HCT116 (cell line): ENCODE measurements around the gene ADCK1. TPM values are rescaled to one million over a fixed set of nuclear protein-coding genes. Genes with fewer than 3 reads are reported as not detected.
"Not testable (repeated sequence)": the region's sequence is repeated elsewhere in the genome, so short reads cannot be mapped to it uniquely, and the experiment has no call there.

Experiments used
- ATAC-seq: fragments of 200-7000 bp; cut with Tn5 transposase; 2 replicates; pipeline ENCODE4 v1.9.1; 2020; ENCODE audit warnings: mild to moderate bottlenecking, moderate library complexity
- BruUV-seq: library from RNA; stranded (reverse); fragments of 400-500 nt; replicated peaks from 2 replicates; lab custom pipeline; 2021; lab: Mats Ljungman, UMichigan
- CTCF ChIA-PET: fragments of 300-600 bp; sonication (Branson Sonifier 250); formaldehyde crosslinking; loops from one replicate; lab custom pipeline; 2021; ENCODE audit warnings: antibody characterized with exemption; lab: Charles Lee
- POLR2A ChIA-PET: fragments of 300-600, 350-600 bp; sonication (Branson Sonifier 250); formaldehyde crosslinking; loops from one replicate; lab custom pipeline; 2021; ENCODE audit warnings: antibody characterized with exemption; lab: Charles Lee
- RAD21 ChIA-PET, 2 experiments: fragments of 300-600 bp; sonication (Branson Sonifier 250); formaldehyde crosslinking; loops; one replicate each; lab custom pipeline; 2023; ENCODE audit warnings: low total read pairs in 2 of 2; ENCODE audit not compliant: uncharacterized antibody in 2 of 2, unreplicated experiment in 2 of 2, low non-redundant PET in 1 of 2; lab: Charles Lee
- DNase-seq: peaks from one replicate; pipeline ENCODE4 v3.0.0-alpha.2; 2010; ENCODE audit warnings: low read depth, low spot score
- H2AFZ ChIP-seq: fragments of 200-600 bp; shearing (Covaris generic), sonication (generic); 2 replicates; pipeline ENCODE4 v1.6.1; 2017; ENCODE audit warnings: low read depth, mixed run types, mixed read lengths, antibody characterized with exemption, low read length; ENCODE audit not compliant: poor library complexity, severe bottlenecking
- H3K27ac ChIP-seq: 2 replicates; pipeline ENCODE4 v1.5.1; 2012; ENCODE audit warnings: low read depth, low read length
- H3K27me3 ChIP-seq: fragments of 200-600 bp; sonication (generic); 2 replicates; pipeline ENCODE4 v1.6.1; 2016; ENCODE audit warnings: mixed run types, low read length, mixed read lengths; ENCODE audit not compliant: insufficient read depth
- H3K36me3 ChIP-seq, 2 experiments: fragments of 200-500 bp in 1 of 2; fragments of 200-600 bp in 1 of 2; sonication (Bioruptor generic) in 1 of 2; sonication (generic) in 1 of 2; 2 replicates each; pipeline versions ENCODE4 v1.5.1 to v1.6.1; 2014 to 2016; ENCODE audit warnings: low read length in 2 of 2, inconsistent platforms in 1 of 2, mixed read lengths in 1 of 2, mixed run types in 1 of 2; ENCODE audit not compliant: insufficient read depth in 2 of 2, control insufficient read depth in 1 of 2
- H3K4me1 ChIP-seq, 2 experiments: fragments of 200-600 bp in 1 of 2; sonication (generic) in 1 of 2; 2 replicates each; pipeline versions ENCODE4 v1.5.1 to v1.6.1; 2012 to 2017; ENCODE audit warnings: low read length in 2 of 2, inconsistent platforms in 1 of 2, mild to moderate bottlenecking in 1 of 2, mixed read lengths in 1 of 2, mixed run types in 1 of 2, moderate library complexity in 1 of 2; ENCODE audit not compliant: insufficient read depth in 2 of 2, control insufficient read depth in 1 of 2
- H3K4me2 ChIP-seq: fragments of 200-600 bp; sonication (generic); 2 replicates; pipeline ENCODE4 v1.6.1; 2017; ENCODE audit warnings: mixed run types, low read length, mixed read lengths
- H3K4me3 ChIP-seq, 2 experiments: fragments of 200-600 bp in 1 of 2; sonication (generic) in 1 of 2; replicated peaks in 1 of 2; 2 replicates each; pipeline ENCODE4 v1.5.1; 2011 to 2016; ENCODE audit warnings: low read length in 2 of 2, control low read depth in 1 of 2, low read depth in 1 of 2, mild to moderate bottlenecking in 1 of 2, mixed read lengths in 1 of 2, mixed run types in 1 of 2
- H3K79me2 ChIP-seq: fragments of 200-600 bp; sonication (generic); 2 replicates; pipeline ENCODE4 v1.6.1; 2017; ENCODE audit warnings: mild to moderate bottlenecking, mixed run types, low read length, moderate library complexity, mixed read lengths; ENCODE audit not compliant: insufficient read depth
- H3K9ac ChIP-seq: fragments of 200-600 bp; sonication (generic); 2 replicates; pipeline ENCODE4 v1.6.1; 2016; ENCODE audit warnings: low read length, mixed read lengths
- H3K9me2 ChIP-seq: fragments of 200-600 bp; sonication (generic), shearing (Covaris generic); 2 replicates; pipeline ENCODE4 v1.6.1; 2017; ENCODE audit warnings: mixed run types, mild to moderate bottlenecking, moderate library complexity; ENCODE audit not compliant: insufficient read depth
- H3K9me3 ChIP-seq, 2 experiments: fragments of 200-500 bp in 1 of 2; fragments of 200-600 bp in 1 of 2; sonication (Bioruptor generic) in 1 of 2; sonication (generic) in 1 of 2; 2 replicates each; pipeline ENCODE4 v1.6.1; 2014 to 2017; ENCODE audit warnings: low read length in 2 of 2, mixed read lengths in 2 of 2, inconsistent platforms in 1 of 2, low read depth in 1 of 2, mild to moderate bottlenecking in 1 of 2, mixed run types in 1 of 2, moderate library complexity in 1 of 2; ENCODE audit not compliant: control insufficient read depth in 1 of 2, insufficient read depth in 1 of 2
- H4K20me1 ChIP-seq: fragments of 200-600 bp; sonication (generic), shearing (Covaris generic); 2 replicates; pipeline ENCODE4 v1.6.1; 2017; ENCODE audit warnings: mixed run types, mild to moderate bottlenecking, moderate library complexity; ENCODE audit not compliant: insufficient read depth
- ATF3 ChIP-seq: IDR thresholded peaks from 2 replicates; pipeline ENCODE4 v1.6.1; 2012
- CEBPB ChIP-seq: IDR thresholded peaks from 2 replicates; pipeline ENCODE4 v1.6.1; 2012; ENCODE audit warnings: low read depth
- EGR1 ChIP-seq: IDR thresholded peaks from 2 replicates; pipeline ENCODE4 v1.6.1; 2012; ENCODE audit warnings: low read depth
- ELF1 ChIP-seq: IDR thresholded peaks from 2 replicates; pipeline ENCODE4 v1.6.1; 2012; ENCODE audit warnings: low read depth, borderline replicate concordance
- POLR2A ChIP-seq: IDR thresholded peaks from 2 replicates; pipeline ENCODE4 v1.7.0; 2011; ENCODE audit warnings: borderline replicate concordance; ENCODE audit not compliant: insufficient read depth, insufficient read length; ENCODE audit errors: extremely low read depth
- POLR2AphosphoS5 ChIP-seq: IDR thresholded peaks from 2 replicates; pipeline ENCODE4 v1.6.1; 2011; ENCODE audit warnings: mild to moderate bottlenecking, low read depth, low read length, moderate library complexity
- SRF ChIP-seq: IDR thresholded peaks from 2 replicates; pipeline ENCODE4 v1.6.1; 2012; ENCODE audit warnings: low read depth
- YY1 ChIP-seq: IDR thresholded peaks from 2 replicates; pipeline ENCODE4 v1.6.1; 2011; ENCODE audit warnings: low read length, low read depth, moderate library complexity, mild to moderate bottlenecking; ENCODE audit not compliant: insufficient replicate concordance; ENCODE audit errors: extremely low read depth
- ZFX ChIP-seq: fragments of 450-650 bp; IDR thresholded peaks from 2 replicates; pipeline ENCODE4 v1.6.1; 2017
- ZNF274 ChIP-seq: fragments of 200-500 bp; sonication (Bioruptor generic); IDR thresholded peaks from 2 replicates; pipeline ENCODE4 v1.6.1; 2014; ENCODE audit warnings: mild to moderate bottlenecking, low read depth, low read length, inconsistent platforms
- intact Hi-C: fragments of 100-400 bp; cut with micrococcal nuclease; formaldehyde crosslinking; loops from 2 replicates; pipeline ENCODE4 v1.10.0; 2022
- total RNA-seq: library from RNA; stranded (reverse); gene quantifications from one replicate; pipeline ENCODE4 v1.2.1, GENCODE V29; 2021; ENCODE audit not compliant: unreplicated experiment

The ADCK1 gene
- total RNA-seq, 1 experiment from 2014 or later = 6.0 TPM

DNA sequence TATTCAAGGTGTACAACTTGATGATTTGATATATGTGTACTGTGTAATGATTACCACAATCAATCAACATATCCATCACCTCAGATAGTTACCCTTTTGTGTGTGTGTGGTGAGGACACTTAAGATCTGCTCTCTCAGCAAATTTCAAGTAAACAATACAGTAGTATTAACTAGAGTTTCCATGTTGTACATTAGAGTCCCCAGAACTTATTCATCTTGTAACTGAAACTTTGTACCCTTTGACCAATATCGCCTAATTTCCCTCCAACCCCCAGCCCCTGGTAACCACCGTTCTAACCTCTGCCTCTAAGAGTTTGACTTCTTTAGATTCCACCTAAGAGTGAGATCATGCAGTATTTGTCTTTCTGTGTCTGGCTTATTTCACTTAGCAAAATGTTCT, 12.1 kb downstream of the ADCK1 start:
- Histone ChIP-seq H4K20me1 (no peaks in the 10 kb centered on the region), H3K27me3 (no peaks in the 10 kb centered on the region), H3K27ac (no peak overlapping the region), H3K4me3 (no peak overlapping the region), H3K9me3 (no peaks in the 10 kb centered on the region), H3K4me1 (peaks cover 4 to 5% of the 10 kb centered on the region in 2 experiments; a peak in 3 of 4 replicates), H3K79me2 (no peaks in the 10 kb centered on the region), H3K9me2 (no peaks in the 10 kb centered on the region), H3K9ac (no peak overlapping the region), H2AFZ (no peak overlapping the region), H3K36me3 (no peaks in the 10 kb centered on the region), H3K4me2 (no peak overlapping the region)
- TF ChIP-seq CEBPB = no peak
- no peak for TF ChIP-seq SRF
- no peak for TF ChIP-seq POLR2A
- no peak for TF ChIP-seq ATF3
- TF ChIP-seq ZFX = no peak
- no peak for TF ChIP-seq YY1
- no peak for TF ChIP-seq EGR1
- TF ChIP-seq ELF1 = no peak
- no peak for TF ChIP-seq POLR2AphosphoS5
- no peak for TF ChIP-seq ZNF274
- ChIA-PET RAD21 (no interaction called here), POLR2A (no interaction called here), CTCF (no interaction called here)
- no peak for ATAC-seq
- intact Hi-C loops = loop anchor here (10.0 kb wide), 1 partner anchor 357 kb away; the partner anchor contains the start of genes AHSA1 and VIPAS39
- no peak for DNase-seq
- BruUV-seq = no TSS peak

- H3K27ac ChIP-seq, H3K36me3 ChIP-seq, H3K9me2 ChIP-seq, RAD21 ChIA-PET, H3K79me2 ChIP-seq, H3K4me3 ChIP-seq, CTCF ChIA-PET, H3K4me1 ChIP-seq, BruUV-seq, H2AFZ ChIP-seq, H3K9ac ChIP-seq, H3K4me2 ChIP-seq, H3K27me3 ChIP-seq, ATAC-seq, H4K20me1 ChIP-seq, POLR2A ChIA-PET, H3K9me3 ChIP-seq, DNase-seq: not testable (repeated sequence)
- intact Hi-C loops = loop anchor here (10.0 kb wide), 1 partner anchor 358 kb away; the partner anchor contains the start of genes AHSA1 and VIPAS39
Measured at GRCh38 chr14:77812682-77813081, 12.8 kb downstream of the ADCK1 start.
